BLaER1 treated with 17β-estradiol and CSF1 and Interleukin-3, amounts not matched to agents 10 nM and 100 nM (cell line): ENCODE data around the gene PHKA2.
A peak's percentile ranks its signal among the peaks of the same experiment; 100 is the strongest.
"Not testable (repeated sequence)": the region's sequence is repeated elsewhere in the genome, so short reads cannot be mapped to it uniquely, and the experiment has no call there.

Experiments
- H3K27ac ChIP-seq, 11 experiments: shearing (Covaris generic); formaldehyde crosslinking; 2 replicates each; pipeline ENCODE4 v1.8.1; 2022
- H3K27me3 ChIP-seq, 11 experiments: shearing (Covaris generic); formaldehyde crosslinking; 2 replicates each; pipeline ENCODE4 v1.8.1; 2022
- H3K36me3 ChIP-seq, 11 experiments: shearing (Covaris generic); formaldehyde crosslinking; 2 replicates each; pipeline ENCODE4 v1.8.1; 2022
- H3K4me1 ChIP-seq, 10 experiments: shearing (Covaris generic); formaldehyde crosslinking; 2 replicates each; pipeline ENCODE4 v1.8.1; 2022
- H3K4me2 ChIP-seq, 11 experiments: shearing (Covaris generic); formaldehyde crosslinking; 2 replicates each; pipeline ENCODE4 v1.8.1; 2022
- H3K4me3 ChIP-seq, 10 experiments: shearing (Covaris generic); formaldehyde crosslinking; 2 replicates each; pipeline ENCODE4 v1.8.1; 2022
- H3K9ac ChIP-seq, 11 experiments: shearing (Covaris generic); formaldehyde crosslinking; 2 replicates each; pipeline ENCODE4 v1.8.1; 2022
- H3K9me3 ChIP-seq, 11 experiments: shearing (Covaris generic); formaldehyde crosslinking; replicated peaks in 1 of 11; 2 replicates each; pipeline ENCODE4 v1.8.1; 2022
- H4K20me1 ChIP-seq, 11 experiments: shearing (Covaris generic); formaldehyde crosslinking; 2 replicates each; pipeline ENCODE4 v1.8.1; 2022
- Cebpa-rat ChIP-seq, 11 experiments: shearing (Covaris generic); IDR thresholded peaks; 2 replicates each; pipeline ENCODE4 v1.8.1; 2022

Gene PHKA2

GRCh38 chrX:18983666-18984380 is at the start of gene PHKA2:
PHKA2 (minus strand) TSS chrX:18984114; CDS start chrX:18983932, 182 bp downstream.
- Histone ChIP-seq H4K20me1 (peaks cover 0 to 38% (median 10%) of the 10 kb centered on the region in 11 experiments; a peak in 11 of 22 replicates), H3K27me3 (peaks cover 14 to 74% (median 61%) of the 10 kb centered on the region in 11 experiments; a peak in 21 of 22 replicates), H3K27ac (peak within 1 kb of the TSS; percentile 88 to 95 (median 93)), H3K4me2 (peak within 1 kb of the TSS; percentile 58 to 91 (median 82)), H3K9ac (peak within 1 kb of the TSS; percentile 83 to 95 (median 91)), H3K4me1 (peaks cover 14 to 37% (median 29%) of the 10 kb centered on the region in 10 experiments), H3K4me3 (peak within 1 kb of the TSS; percentile 62 to 78 (median 72)), H3K36me3 (no peaks in the 10 kb centered on the region), H3K9me3 (peaks cover 0 to 14% (median 0%) of the 10 kb centered on the region in 11 experiments; a peak in 6 of 22 replicates)
- TF ChIP-seq Cebpa-rat (IDR thresholded peaks at IDR 0.05) = no peak

- no peaks in the 10 kb centered on the region for H3K4me1 ChIP-seq
- H3K27ac ChIP-seq = no peak overlapping the region
- no peaks in the 10 kb centered on the region for H3K36me3 ChIP-seq
- H4K20me1 ChIP-seq = no peaks in the 10 kb centered on the region
- no peak for TF ChIP-seq Cebpa-rat (IDR thresholded peaks at IDR 0.05)
- H3K4me3 ChIP-seq = no peak overlapping the region
- no peak overlapping the region for H3K4me2 ChIP-seq
- H3K9me3 ChIP-seq = no peaks in the 10 kb centered on the region
- no peak overlapping the region for H3K9ac ChIP-seq
- H3K27me3 ChIP-seq = peaks cover 0 to 30% (median 6%) of the 10 kb centered on the region in 11 experiments; a peak in 13 of 22 replicates
Observed at GRCh38 chrX:19030805-19031204, 46.9 kb upstream of the PHKA2 start.

GRCh38 chrX:19028560-19028959 is 44.6 kb upstream of the PHKA2 start:
- H3K27me3 ChIP-seq = peaks cover 0 to 41% (median 27%) of the 10 kb centered on the region in 11 experiments; a peak in 16 of 22 replicates
- H3K4me3 ChIP-seq = no peak overlapping the region
- no peak overlapping the region for H3K9ac ChIP-seq
- no peaks in the 10 kb centered on the region; a peak in 1 of 22 replicates for H4K20me1 ChIP-seq
- no peak for TF ChIP-seq Cebpa-rat (IDR thresholded peaks at IDR 0.05)
- no peaks in the 10 kb centered on the region for H3K9me3 ChIP-seq
- H3K36me3 ChIP-seq = no peaks in the 10 kb centered on the region
- H3K27ac ChIP-seq = no peak overlapping the region
- no peak overlapping the region for H3K4me2 ChIP-seq
- H3K4me1 ChIP-seq = no peaks in the 10 kb centered on the region

GRCh38 chrX:19024366-19024765 is 40.5 kb upstream of the PHKA2 start:
- no peak overlapping the region for H3K27ac ChIP-seq
- TF ChIP-seq Cebpa-rat (IDR thresholded peaks at IDR 0.05) = no peak

GRCh38 chrX:19019996-19020395 is 36.1 kb upstream of the PHKA2 start:
- Histone ChIP-seq H3K36me3 (no peaks in the 10 kb centered on the region), H3K4me2 (no peak overlapping the region), H3K9ac (no peak overlapping the region), H3K4me1 (no peaks in the 10 kb centered on the region), H3K4me3 (no peak overlapping the region), H3K27me3 (peaks cover 4 to 44% (median 23%) of the 10 kb centered on the region in 11 experiments; a peak in 17 of 22 replicates), H3K9me3 (no peaks in the 10 kb centered on the region), H3K27ac (no peak overlapping the region), H4K20me1 (no peaks in the 10 kb centered on the region; a peak in 1 of 22 replicates)
- TF ChIP-seq Cebpa-rat (IDR thresholded peaks at IDR 0.05) = no peak

More at GRCh38 chrX:19024366-19024765, 40.5 kb upstream of the PHKA2 start:
- no peaks in the 10 kb centered on the region for H3K4me1 ChIP-seq
- H3K9ac ChIP-seq = no peak overlapping the region
- H4K20me1 ChIP-seq = no peaks in the 10 kb centered on the region; a peak in 1 of 22 replicates
- H3K36me3 ChIP-seq = no peaks in the 10 kb centered on the region
- no peaks in the 10 kb centered on the region for H3K9me3 ChIP-seq
- peaks cover 3 to 57% (median 31%) of the 10 kb centered on the region in 11 experiments; a peak in 16 of 22 replicates for H3K27me3 ChIP-seq
- H3K4me2 ChIP-seq = no peak overlapping the region
- no peak overlapping the region for H3K4me3 ChIP-seq

- Histone ChIP-seq H3K9me3 (no peaks in the 10 kb centered on the region), H3K4me3 (no peak overlapping the region), H3K4me2 (no peak overlapping the region), H3K4me1 (no peaks in the 10 kb centered on the region), H3K27ac (no peak overlapping the region), H4K20me1 (no peaks in the 10 kb centered on the region), H3K9ac (no peak overlapping the region), H3K27me3 (peaks cover 12 to 42% (median 23%) of the 10 kb centered on the region in 11 experiments; a peak in 18 of 22 replicates), H3K36me3 (no peaks in the 10 kb centered on the region)
- no peak for TF ChIP-seq Cebpa-rat (IDR thresholded peaks at IDR 0.05)
Observed at GRCh38 chrX:19017271-19017670, 33.4 kb upstream of the PHKA2 start.

GRCh38 chrX:19016614-19017013 is 32.7 kb upstream of the PHKA2 start:
- H3K4me1 ChIP-seq, H3K4me2 ChIP-seq, H3K9ac ChIP-seq, H3K27ac ChIP-seq, H3K9me3 ChIP-seq, H4K20me1 ChIP-seq, H3K4me3 ChIP-seq, H3K36me3 ChIP-seq: not testable (repeated sequence)
- H3K27me3 ChIP-seq = peaks cover 12 to 48% (median 25%) of the 10 kb centered on the region in 11 experiments; a peak in 18 of 22 replicates

- Histone ChIP-seq H3K4me1 (no peaks in the 10 kb centered on the region), H4K20me1 (no peaks in the 10 kb centered on the region; a peak in 1 of 22 replicates), H3K27ac (no peak overlapping the region), H3K4me2 (no peak overlapping the region), H3K9me3 (no peaks in the 10 kb centered on the region), H3K27me3 (peaks cover 4 to 25% (median 13%) of the 10 kb centered on the region in 11 experiments; a peak in 16 of 22 replicates), H3K4me3 (no peak overlapping the region), H3K36me3 (no peaks in the 10 kb centered on the region), H3K9ac (no peak overlapping the region)
- TF ChIP-seq Cebpa-rat (IDR thresholded peaks at IDR 0.05) = no peak
Observed at GRCh38 chrX:19007868-19008267, 24.0 kb upstream of the PHKA2 start.

GRCh38 chrX:19007011-19007410 is 23.1 kb upstream of the PHKA2 start:
- H3K4me2 ChIP-seq = no peak overlapping the region
- H3K4me3 ChIP-seq = no peak overlapping the region
- no peak overlapping the region for H3K27ac ChIP-seq
- no peaks in the 10 kb centered on the region; a peak in 1 of 22 replicates for H4K20me1 ChIP-seq
- TF ChIP-seq Cebpa-rat (IDR thresholded peaks at IDR 0.05) = no peak
- H3K9me3 ChIP-seq = no peaks in the 10 kb centered on the region
- no peaks in the 10 kb centered on the region for H3K4me1 ChIP-seq
- no peak overlapping the region for H3K9ac ChIP-seq
- H3K27me3 ChIP-seq = peaks cover 0 to 24% (median 13%) of the 10 kb centered on the region in 11 experiments; a peak in 12 of 22 replicates
- no peaks in the 10 kb centered on the region for H3K36me3 ChIP-seq
